DMS 273 (cell line): ENCODE data around the gene IFT80.
"Not testable (repeated sequence)": the region's sequence is repeated elsewhere in the genome, so short reads cannot be mapped to it uniquely, and the experiment has no call there.

ENCODE experiments used
- DNase-seq: peaks from one replicate; lab custom pipeline; 2025; ENCODE audit not compliant: unreplicated experiment; lab: John Stamatoyannopoulos, UW

The IFT80 gene

DNA sequence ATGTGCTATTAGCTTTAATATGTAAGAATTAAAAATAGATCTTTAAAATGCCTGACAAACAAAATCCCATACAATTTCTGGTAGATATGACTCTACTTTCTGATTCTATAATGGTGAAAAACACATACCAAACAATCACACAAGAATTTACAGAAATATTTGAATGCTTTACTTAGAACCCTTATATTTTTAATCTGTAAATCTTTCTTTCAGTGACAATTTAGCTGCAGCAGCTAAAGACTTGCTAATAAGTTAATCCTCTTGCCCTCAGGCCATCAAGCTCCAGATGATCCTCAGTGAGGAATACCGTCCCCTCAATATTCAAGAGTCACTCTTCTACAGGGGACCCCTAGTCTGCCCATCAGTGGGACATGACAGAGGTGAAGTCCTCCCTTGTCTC is 118.2 kb downstream of the IFT80 start:
- no peak for DNase-seq

- DNase-seq = no peak
Observed at GRCh38 chr3:160279657-160280056, 119.4 kb downstream of the IFT80 start.

- DNase-seq = peak; percentile 16
Observed at GRCh38 chr3:160278210-160278609, 120.8 kb downstream of the IFT80 start.

DNA sequence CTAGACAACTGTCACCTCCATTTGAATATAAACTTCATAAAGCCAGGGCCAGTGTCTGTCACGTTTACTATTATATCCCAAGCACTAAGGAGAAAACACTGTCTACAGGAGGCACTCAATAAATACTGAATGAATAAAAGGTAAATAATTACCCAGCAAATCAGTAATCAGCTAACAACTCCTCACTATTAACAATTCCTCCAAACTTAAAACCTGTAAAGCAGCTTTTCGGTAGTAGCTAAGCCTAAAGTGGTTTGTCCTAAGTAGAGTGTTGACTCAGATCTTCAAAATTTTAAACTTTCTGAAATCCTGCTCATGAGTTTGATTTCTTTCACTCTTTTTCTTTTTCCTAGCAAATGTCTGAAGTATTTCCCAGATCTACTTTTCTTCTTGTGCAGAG is 133.9 kb downstream of the IFT80 start:
- no peak for DNase-seq

DNA sequence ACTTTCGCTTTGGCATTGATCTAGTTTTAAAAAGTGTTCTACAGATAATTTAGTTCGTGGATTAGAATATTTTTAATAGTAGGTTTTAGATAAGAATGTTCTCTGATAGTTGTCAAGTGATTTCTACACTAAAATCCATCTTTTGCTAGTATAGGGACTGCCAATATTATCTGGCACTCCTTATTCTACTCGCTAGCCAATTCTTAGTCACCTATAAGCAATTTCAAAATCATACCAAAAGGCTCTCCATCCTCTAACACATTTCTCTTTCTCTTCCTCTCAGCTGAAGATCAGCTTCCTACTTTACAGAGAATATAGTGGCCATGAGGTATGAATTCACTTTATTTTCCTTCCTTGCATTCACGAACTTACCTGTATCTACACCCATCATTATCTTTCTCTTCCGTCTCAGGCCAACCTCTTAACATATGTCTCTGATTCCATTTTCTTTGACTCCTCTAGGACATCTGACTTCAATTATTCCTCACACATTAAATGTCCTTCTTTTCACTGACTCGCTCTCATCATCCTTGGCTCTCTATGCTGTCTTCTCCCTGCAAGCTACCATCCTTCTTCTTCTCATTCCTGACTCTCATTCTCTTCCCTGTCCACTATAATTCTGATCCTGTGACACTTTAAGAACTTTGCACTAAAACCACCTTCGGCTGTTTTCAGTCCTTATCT is 138.3 kb downstream of the IFT80 start:
- DNase-seq = no peak

DNA sequence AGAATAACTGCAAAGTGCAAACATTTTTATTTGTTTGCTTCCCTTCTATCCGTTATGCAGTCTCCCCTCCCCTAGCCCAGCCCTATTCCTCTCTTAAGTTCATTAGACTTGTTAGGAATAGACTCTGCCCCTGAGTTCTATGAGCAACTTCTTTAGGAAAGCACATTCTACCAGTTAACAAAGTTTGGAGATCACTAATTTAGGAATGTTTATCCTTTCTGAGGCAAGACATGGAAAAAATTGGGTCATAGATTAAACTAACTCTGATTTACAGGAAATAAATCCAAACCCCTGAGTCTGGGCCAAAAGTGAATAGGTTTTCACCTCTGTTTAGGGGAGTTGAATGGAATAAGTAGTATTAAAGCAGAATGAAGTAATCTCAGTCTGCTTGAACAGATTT is 139.4 kb downstream of the IFT80 start:
- no peak for DNase-seq

GRCh38 chr3:160257606-160258005 is 141.4 kb downstream of the IFT80 start:
- no peak for DNase-seq

- no peak for DNase-seq
Observed at GRCh38 chr3:160253298-160253697, 145.7 kb downstream of the IFT80 start.

DNA sequence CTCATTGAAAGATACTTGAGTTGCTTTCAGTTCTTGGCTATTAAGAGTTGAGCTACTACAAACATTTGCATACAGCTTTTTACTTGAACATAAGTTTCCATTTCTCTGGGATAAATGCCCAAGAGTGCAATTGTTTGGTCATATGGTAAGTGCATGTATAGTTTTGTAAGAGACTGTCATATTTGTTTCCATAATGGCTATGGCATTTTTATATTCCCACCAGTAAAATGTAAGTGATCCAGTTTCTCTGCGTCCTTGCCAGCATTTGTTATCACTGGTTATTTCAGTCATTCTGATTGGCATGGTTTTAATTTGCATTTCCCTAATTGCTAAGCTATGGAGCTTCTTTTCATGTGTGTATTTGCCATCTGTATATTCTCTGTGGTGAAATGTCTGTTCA is 151.3 kb downstream of the IFT80 start:
- DNase-seq = peak; percentile 17

- DNase-seq = no peak
Observed at GRCh38 chr3:160245261-160245800, 153.7 kb downstream of the IFT80 start.

- not testable (repeated sequence) for DNase-seq
Observed at GRCh38 chr3:160240719-160241118, 158.3 kb downstream of the IFT80 start.

GRCh38 chr3:160232014-160232413 is 167.0 kb downstream of the IFT80 start:
- DNase-seq = no peak

DNA sequence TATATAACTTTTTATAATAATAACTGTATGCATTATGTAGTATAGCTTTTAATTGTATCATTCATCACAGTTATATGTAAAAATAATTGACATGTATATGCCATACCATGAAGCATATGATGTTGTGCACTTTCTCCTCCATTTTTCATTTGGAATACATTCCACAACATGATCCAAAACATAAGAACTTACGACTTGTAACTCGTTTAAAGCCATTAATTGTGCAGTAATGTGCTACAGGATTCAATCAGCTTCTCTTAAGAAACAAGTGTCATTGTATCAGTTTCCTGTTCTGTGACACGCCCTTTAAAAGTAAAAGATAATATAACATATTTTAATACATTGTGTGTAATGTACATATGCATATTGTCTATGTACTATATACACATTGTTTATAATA is 171.6 kb downstream of the IFT80 start:
- no peak for DNase-seq

- DNase-seq = peak; percentile 65
Observed at GRCh38 chr3:160226026-160226907, 172.8 kb downstream of the IFT80 start.

DNA sequence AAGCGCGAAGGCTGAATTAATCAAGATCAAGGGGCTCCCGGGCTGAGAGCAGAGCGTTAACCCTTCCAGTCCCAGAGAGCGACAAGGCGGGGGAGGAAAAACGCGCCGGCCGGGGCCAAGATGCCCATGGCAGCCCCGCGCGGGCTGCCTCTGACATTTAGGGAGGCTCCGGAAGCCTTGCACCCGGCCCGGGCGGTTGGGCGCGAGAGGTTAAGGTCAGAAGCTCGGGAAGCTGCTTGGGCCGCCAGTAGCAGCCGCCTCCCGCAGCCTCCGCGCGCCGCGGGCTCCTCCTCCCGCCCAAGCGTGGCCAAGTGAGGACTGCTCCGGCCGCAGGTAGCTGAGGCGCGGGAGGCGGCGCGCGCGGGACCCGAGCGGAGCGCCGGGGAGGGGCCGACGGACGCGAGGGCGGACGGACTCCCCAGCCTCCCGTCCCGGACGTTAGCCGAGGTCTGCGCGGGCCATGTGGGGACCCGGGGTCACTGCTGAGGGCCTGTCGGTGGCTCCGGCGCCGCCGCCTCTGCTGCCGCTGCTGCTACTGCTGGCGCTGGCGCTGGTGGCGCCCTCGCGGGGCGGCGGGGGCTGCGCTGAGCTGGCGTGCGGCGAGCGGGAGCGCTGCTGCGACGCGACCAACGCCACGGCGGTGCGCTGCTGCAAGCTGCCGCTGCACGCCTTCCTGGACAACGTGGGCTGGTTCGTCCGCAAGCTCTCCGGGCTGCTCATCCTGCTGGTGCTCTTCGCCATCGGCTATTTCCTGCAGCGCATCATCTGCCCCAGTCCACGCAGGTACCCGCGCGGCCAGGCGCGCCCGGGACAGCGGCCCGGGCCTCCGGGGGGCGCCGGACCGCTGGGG is 173.6 kb downstream of the IFT80 start, which contains the start of gene C3orf80:
TSS of gene C3orf80 (plus strand) at position 247 of the 850 bp plus-strand sequence. CDS start at position 461, 214 bp downstream.
- DNase-seq = peak; percentile 92

- DNase-seq = no peak
Observed at GRCh38 chr3:160224811-160225175, 174.2 kb downstream of the IFT80 start.

GRCh38 chr3:160224256-160224655 is 174.8 kb downstream of the IFT80 start:
- peak; percentile 26 for DNase-seq

DNA sequence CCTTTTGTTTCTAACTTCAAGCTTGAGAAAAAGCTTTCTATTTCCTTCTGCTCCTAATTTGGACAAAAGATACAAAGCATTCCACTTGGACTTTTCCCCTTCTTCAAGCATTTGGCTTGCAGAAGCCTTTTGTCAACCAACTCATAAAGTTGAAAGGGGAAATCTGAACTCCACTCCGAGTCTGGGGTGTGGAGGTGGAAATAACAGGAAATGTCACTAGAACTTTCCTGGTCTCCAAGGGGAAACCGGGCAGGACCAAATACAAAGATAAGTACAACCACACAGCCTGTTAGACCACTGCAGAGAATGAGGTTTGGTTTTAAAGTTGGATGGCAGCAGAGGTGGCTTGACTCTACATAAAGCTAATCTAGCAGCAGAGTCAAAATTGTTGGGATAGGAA is 178.0 kb downstream of the IFT80 start:
- DNase-seq = no peak

- DNase-seq = no peak
Observed at GRCh38 chr3:160220038-160220437, 179.0 kb downstream of the IFT80 start.

DNA sequence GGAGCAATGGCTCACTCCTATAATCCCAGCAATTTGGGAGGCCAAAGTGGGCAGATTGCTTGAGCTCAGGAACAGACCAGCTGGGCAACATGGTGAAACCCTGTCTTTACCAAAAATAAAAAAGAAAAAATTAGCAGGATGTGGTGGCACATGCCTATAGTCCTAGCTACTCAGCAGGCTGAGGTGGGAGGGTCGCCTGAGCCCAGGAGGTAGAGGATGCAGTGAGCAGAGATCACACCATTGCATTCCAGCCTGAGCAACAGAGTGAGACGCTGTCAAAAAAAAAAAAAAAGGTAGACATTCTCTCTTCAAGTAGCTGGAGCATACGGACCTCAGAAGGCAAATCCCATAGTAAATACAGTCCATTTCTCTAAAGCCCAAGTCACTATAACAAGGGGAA is 180.9 kb downstream of the IFT80 start:
- DNase-seq = no peak

DNA sequence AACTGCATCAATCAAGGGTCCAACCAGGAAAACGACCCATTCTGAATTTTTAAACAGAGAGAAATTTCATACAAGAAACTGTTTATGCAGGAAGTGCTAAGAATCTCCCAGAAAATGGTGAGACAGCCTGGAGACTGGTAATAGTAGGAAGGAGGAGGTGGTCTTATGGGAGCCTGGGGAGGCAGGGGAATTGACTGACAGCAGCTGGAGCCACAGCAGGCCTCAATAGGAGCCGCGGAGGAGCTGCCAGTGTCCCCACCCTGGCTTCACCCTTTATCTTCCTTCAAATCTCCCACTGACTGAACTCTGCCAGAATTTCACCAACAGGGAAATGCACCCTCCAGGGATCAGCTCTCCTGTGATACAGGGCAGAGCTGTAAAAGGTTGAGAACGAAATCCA is 181.3 kb downstream of the IFT80 start:
- no peak for DNase-seq
